ENCODE results near the gene SF3A2.

SF3A2 gene

GRCh38 chr19:2240881-2241760, 4.5 kb downstream of the SF3A2 start:
- DNase-seq (ENCODE audit: low read depth in 2 of 2) = no peak

GRCh38 chr19:2242092-2242537, 5.5 kb downstream of the SF3A2 start:
- DNase-seq (ENCODE audit: low read depth in 2 of 2) = no peak

GRCh38 chr19:2242816-2243215, 6.2 kb downstream of the SF3A2 start:
- no peak for DNase-seq (ENCODE audit: low read depth in 2 of 2)

GRCh38 chr19:2243274-2244124, 6.9 kb downstream of the SF3A2 start:
- DNase-seq (ENCODE audit: low read depth in 2 of 2) = no peak

- no peak for DNase-seq (ENCODE audit: low read depth in 2 of 2)
These were observed 7.4 kb downstream of the SF3A2 start for GRCh38 chr19:2244125-2244411.

- no peak for DNase-seq (ENCODE audit: low read depth in 2 of 2)
These were observed 7.9 kb downstream of the SF3A2 start for GRCh38 chr19:2244486-2244885.

GRCh38 chr19:2245273-2245672, 8.6 kb downstream of the SF3A2 start:
- DNase-seq (ENCODE audit: low read depth in 2 of 2) = no peak

GRCh38 chr19:2246014-2246620, 9.5 kb downstream of the SF3A2 start:
- no peak for DNase-seq (ENCODE audit: low read depth in 2 of 2)

GRCh38 chr19:2246801-2247361, 10.3 kb downstream of the SF3A2 start:
- DNase-seq (ENCODE audit: low read depth in 2 of 2) = no peak

GRCh38 chr19:2247433-2248101, 10.9 kb downstream of the SF3A2 start:
- DNase-seq (ENCODE audit: low read depth in 2 of 2) = no peak

- DNase-seq (ENCODE audit: low read depth in 2 of 2) = no peak
These were observed 11.7 kb downstream of the SF3A2 start for GRCh38 chr19:2248136-2249009.

- DNase-seq (ENCODE audit: low read depth in 2 of 2) = no peak
These were observed 12.6 kb downstream of the SF3A2 start, which contains the start of gene AMH for GRCh38 chr19:2249010-2249866. TSS of gene AMH (plus strand) at chr19:2249323. CDS start at chr19:2249333, 10 bp downstream.

- no peak for DNase-seq (ENCODE audit: low read depth in 2 of 2)
These were observed 13.5 kb downstream of the SF3A2 start for GRCh38 chr19:2249880-2250765.

GRCh38 chr19:2250766-2251105, 14.1 kb downstream of the SF3A2 start:
- DNase-seq (ENCODE audit: low read depth in 2 of 2) = no peak

- DNase-seq (ENCODE audit: low read depth in 2 of 2) = no peak
These were observed 14.8 kb downstream of the SF3A2 start for GRCh38 chr19:2251106-2252054.

GRCh38 chr19:2252055-2252796, 15.6 kb downstream of the SF3A2 start:
- no peak for DNase-seq (ENCODE audit: low read depth in 2 of 2)

GRCh38 chr19:2252797-2253105, 16.1 kb downstream of the SF3A2 start:
- DNase-seq (ENCODE audit: low read depth in 2 of 2) = no peak

Data from activated CD8-positive, alpha-beta memory T cell treated with anti-CD3 and anti-CD28 coated beads for 4 hours (primary cell).